Loucy (cell line): ENCODE data around the gene GNAI1.

ENCODE experiments used
- CTCF ChIP-seq: fragments of 200-600 bp; sonication (generic); conservative IDR thresholded peaks from 2 replicates; pipeline ENCODE4 v1.5.1; 2014; ENCODE audit warnings: mild to moderate bottlenecking, antibody characterized with exemption, low read length
- EZH2phosphoT487 ChIP-seq: fragments of 200-600 bp; IDR thresholded peaks from 2 replicates; pipeline ENCODE4 v1.6.1; 2018; ENCODE audit warnings: antibody characterized with exemption, mild to moderate bottlenecking, moderate library complexity, borderline replicate concordance

- no peak for TF ChIP-seq CTCF
- no peak for TF ChIP-seq EZH2phosphoT487
Observed at GRCh38 chr7:80088705-80089104, 45.9 kb upstream of the GNAI1 start.
